Skeletal muscle cell (primary cell): ENCODE measurements around the gene KRT85.
"Not testable (repeated sequence)": the region's sequence is repeated elsewhere in the genome, so short reads cannot be mapped to it uniquely, and the experiment has no call there.

Experiments
- DNase-seq: peaks from one replicate; pipeline ENCODE4 v3.0.0-alpha.2; 2010; ENCODE audit warnings: low read depth
- H3K4me3 ChIP-seq: 2 replicates; pipeline ENCODE4 v1.5.1; 2011; ENCODE audit warnings: low read depth, mild to moderate bottlenecking, control low read depth, low read length, moderate library complexity

KRT85 gene

GRCh38 chr12:52334185-52334584 is 33.1 kb downstream of the KRT85 start:
- H3K4me3 ChIP-seq, result no peak overlapping the region
- no peak for DNase-seq

GRCh38 chr12:52333321-52333720 is 34.0 kb downstream of the KRT85 start:
- no peak for DNase-seq
- H3K4me3 ChIP-seq, result no peak overlapping the region

- H3K4me3 ChIP-seq, result no peak overlapping the region
- DNase-seq, result no peak
These were observed 34.9 kb downstream of the KRT85 start for GRCh38 chr12:52332381-52332780.

GRCh38 chr12:52331833-52332232 is 35.4 kb downstream of the KRT85 start:
- DNase-seq, result no peak
- H3K4me3 ChIP-seq, result no peak overlapping the region

GRCh38 chr12:52331039-52331438 is 36.2 kb downstream of the KRT85 start:
- no peak for DNase-seq

GRCh38 chr12:52327830-52328500 is 39.3 kb downstream of the KRT85 start:
- no peak for DNase-seq
- no peak overlapping the region for H3K4me3 ChIP-seq

More at GRCh38 chr12:52331039-52331438, 36.2 kb downstream of the KRT85 start:
- H3K4me3 ChIP-seq, result no peak overlapping the region

GRCh38 chr12:52327052-52327829 is 40.0 kb downstream of the KRT85 start:
- no peak overlapping the region for H3K4me3 ChIP-seq
- peak; percentile 50 for DNase-seq

- DNase-seq, result no peak
- no peak overlapping the region for H3K4me3 ChIP-seq
These were observed 43.2 kb downstream of the KRT85 start for GRCh38 chr12:52324153-52324444.

- DNase-seq, result no peak
- H3K4me3 ChIP-seq, result no peak overlapping the region
These were observed 43.7 kb downstream of the KRT85 start for GRCh38 chr12:52323416-52324152.

GRCh38 chr12:52323001-52323400 is 44.3 kb downstream of the KRT85 start:
- DNase-seq, result no peak
- H3K4me3 ChIP-seq, result no peak overlapping the region

GRCh38 chr12:52322069-52322468 is 45.2 kb downstream of the KRT85 start:
- no peak for DNase-seq
- H3K4me3 ChIP-seq, result no peak overlapping the region

- H3K4me3 ChIP-seq, result no peak overlapping the region
- no peak for DNase-seq
These were observed 45.9 kb downstream of the KRT85 start for GRCh38 chr12:52321418-52321817.

- DNase-seq, result no peak
- no peak within 1 kb of the TSS for H3K4me3 ChIP-seq
These were observed 46.4 kb downstream of the KRT85 start, which contains the start of gene KRT83 for GRCh38 chr12:52320784-52321400. Gene KRT83, minus strand, starts transcription at chr12:52321398. Its CDS starts 63 bp downstream, at chr12:52321335.

GRCh38 chr12:52319097-52319496 is 48.2 kb downstream of the KRT85 start:
- no peak overlapping the region for H3K4me3 ChIP-seq
- no peak for DNase-seq

GRCh38 chr12:52318241-52318990 is 48.9 kb downstream of the KRT85 start:
- no peak overlapping the region for H3K4me3 ChIP-seq
- no peak for DNase-seq

GRCh38 chr12:52317468-52318052 is 49.7 kb downstream of the KRT85 start:
- DNase-seq, result no peak

GRCh38 chr12:52316701-52317100 is 50.6 kb downstream of the KRT85 start:
- no peak for DNase-seq

More at GRCh38 chr12:52317468-52318052, 49.7 kb downstream of the KRT85 start:
- H3K4me3 ChIP-seq, result no peak overlapping the region

GRCh38 chr12:52316290-52316689 is 51.0 kb downstream of the KRT85 start:
- no peak for DNase-seq
- H3K4me3 ChIP-seq, result no peak overlapping the region

More at GRCh38 chr12:52316701-52317100, 50.6 kb downstream of the KRT85 start:
- no peak overlapping the region for H3K4me3 ChIP-seq

GRCh38 chr12:52315721-52316120 is 51.6 kb downstream of the KRT85 start:
- DNase-seq, H3K4me3 ChIP-seq: not testable (repeated sequence)
